ENCODE results near the gene STX11.
"Not testable (repeated sequence)": the region's sequence is repeated elsewhere in the genome, so short reads cannot be mapped to it uniquely, and the experiment has no call there.

The STX11 gene

DNA sequence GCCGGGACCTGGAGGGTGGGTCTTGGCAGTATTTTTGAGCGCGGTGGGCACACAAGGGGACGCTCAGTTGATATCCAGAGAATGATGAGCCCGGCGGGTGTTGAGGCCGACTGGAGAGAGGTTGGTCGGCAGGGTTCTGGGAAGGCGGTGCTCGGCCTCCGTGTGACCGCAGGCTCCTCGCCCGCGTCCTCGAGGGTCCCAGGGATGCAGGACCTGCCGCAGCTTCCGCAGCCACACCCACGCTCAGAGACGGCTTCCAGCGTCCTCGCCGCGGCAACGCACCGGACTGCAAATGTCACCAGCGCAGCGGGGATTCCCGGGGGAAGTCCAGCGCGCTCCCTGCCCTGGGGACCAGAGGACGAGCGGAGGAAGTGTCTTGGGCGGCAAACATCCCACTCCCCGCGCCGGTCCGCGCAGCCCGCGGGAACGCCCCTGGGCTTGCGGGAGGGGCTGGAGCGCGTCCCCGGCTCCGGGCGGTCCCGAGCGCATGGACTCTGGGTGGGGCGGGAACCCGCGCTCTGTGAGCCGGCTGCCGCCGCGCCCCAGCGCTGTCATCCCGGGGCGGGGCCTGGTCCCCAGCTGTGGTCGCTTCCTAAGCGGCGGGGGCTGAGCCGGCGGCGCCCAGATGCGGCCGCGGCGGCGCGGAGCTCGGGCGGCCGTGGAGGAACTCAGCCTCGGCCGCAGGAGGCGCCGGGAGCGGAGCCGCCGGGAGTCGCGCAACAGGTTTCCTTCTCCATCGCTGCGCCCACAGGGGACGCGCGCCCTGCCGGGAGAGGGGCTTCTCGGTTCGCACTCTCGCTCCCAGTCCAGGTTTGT is at the start of gene STX11:
TSS of gene STX11 (plus strand) at position 624 of the 816 bp plus-strand sequence. CDS start 36,111 bp downstream, outside the sequence.
- peak; percentile 99 to 100 (median 99) for DNase-seq

DNA sequence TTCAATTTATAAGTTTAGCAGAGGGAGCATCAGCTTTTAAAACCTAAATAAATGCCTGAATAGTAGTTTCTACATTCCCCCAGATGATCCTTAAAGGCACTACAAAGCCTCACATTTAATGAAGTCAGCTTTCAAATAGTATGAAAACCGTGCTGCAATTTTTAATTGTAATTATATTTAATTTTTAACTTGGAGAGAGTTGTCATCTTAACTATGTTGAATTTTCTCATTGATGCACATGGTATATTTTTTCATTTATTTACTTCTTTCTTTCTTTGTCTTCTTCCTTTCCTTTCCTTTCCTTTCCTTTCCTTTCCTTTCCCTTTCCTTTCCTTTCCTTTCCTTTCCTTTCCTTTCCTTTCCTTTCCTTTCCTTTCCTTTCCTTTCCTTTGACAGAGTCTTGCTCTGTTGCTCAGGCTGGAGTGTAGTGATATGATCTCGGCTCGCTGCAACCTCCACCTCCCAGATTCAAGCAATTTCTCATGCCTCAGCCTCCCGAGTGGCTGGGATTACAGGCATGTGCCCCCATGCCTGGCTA is 47.2 kb upstream of the STX11 start:
- no peak for DNase-seq

GRCh38 chr6:144104488-144104887 is 45.8 kb upstream of the STX11 start:
- DNase-seq, result no peak

- DNase-seq, result peak; percentile 79 to 92 (median 89)
Observed at GRCh38 chr6:144104898-144105487, 45.3 kb upstream of the STX11 start.

DNA sequence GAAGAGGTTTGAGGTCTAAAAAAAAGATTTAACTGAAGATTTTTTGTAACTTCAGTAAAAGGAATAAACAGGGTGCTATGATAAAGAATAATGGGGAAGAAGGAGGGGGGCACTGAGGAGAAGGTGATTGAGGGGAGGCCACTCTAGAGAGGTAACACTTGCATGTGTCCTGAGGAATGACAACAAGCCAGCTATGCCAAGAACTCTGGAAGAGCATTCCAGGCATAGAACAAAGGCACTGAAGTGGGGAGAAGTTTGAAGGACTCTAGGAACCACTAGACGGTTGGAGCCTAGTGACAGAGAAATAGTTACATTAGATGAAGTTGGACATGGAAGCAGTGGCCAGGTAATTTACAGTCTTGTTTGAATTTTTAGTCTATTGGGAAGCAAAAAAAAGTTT is 44.1 kb upstream of the STX11 start:
- no peak for DNase-seq

DNA sequence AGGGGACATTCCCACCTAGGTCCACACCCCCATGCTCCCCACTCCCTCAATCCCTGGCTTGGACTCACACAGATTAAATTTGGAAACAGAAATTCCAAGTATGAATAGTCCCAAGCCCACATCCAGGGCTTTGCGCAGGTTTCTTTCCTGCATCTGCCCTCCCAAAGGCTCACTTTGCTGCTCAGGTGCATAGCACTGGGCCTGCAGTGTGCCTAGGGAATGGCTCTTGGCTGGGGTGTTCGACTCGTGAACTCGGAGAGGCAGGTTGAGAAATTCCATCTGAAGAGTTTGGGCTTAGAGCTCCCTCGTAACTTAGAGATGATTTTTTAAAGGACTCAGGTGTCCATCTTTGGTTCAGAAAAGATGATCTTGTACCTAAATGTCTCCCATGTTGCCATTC is 40.1 kb upstream of the STX11 start:
- no peak for DNase-seq

DNA sequence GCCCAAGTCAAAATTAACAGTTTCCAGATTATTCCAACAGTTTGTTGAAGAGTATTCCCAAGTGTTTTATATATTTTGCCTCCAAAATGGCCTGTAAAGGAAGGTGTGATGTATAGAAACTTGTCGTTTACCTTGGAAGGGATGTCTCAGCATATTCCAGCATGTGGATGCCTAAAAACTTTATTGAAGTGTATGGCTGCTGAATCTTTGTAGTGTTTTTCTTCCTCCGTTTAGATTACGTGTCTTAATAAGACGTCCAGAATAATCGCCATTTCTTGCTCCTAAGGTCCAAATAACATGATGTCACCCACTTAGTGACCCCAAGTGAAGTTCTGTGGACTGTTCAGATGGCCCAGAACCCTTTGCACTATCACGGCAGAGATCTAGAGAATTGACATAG is 37.0 kb upstream of the STX11 start:
- no peak for DNase-seq

- no peak for DNase-seq
Observed at GRCh38 chr6:144115219-144115618, 35.1 kb upstream of the STX11 start.

DNA sequence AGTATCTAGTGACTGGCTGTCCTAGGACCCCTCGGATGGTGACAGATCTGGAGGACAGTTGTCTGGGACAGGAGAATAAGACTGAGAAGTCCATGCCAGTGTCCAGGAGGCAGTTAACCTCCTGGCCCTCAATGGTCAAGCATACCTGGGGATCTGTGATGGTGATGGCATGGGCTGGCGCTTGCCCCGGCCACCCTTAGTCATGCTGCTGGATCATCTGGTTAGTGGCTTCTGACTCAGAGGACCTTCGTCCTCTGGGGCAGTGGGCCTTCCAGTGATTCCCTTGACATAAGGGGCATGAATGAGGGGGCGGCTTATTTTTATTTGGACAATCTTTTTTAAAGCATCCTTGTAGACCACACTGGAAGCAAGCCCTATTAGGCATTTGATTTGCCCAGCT is 30.9 kb upstream of the STX11 start:
- no peak for DNase-seq

- no peak for DNase-seq
Observed at GRCh38 chr6:144122861-144123260, 27.5 kb upstream of the STX11 start.

GRCh38 chr6:144123421-144123820 is 26.9 kb upstream of the STX11 start:
- DNase-seq, result peak; percentile 8 to 41 (median 32)

- peak; percentile 5 to 54 (median 51) for DNase-seq
Observed at GRCh38 chr6:144123836-144124235, 26.5 kb upstream of the STX11 start.

DNA sequence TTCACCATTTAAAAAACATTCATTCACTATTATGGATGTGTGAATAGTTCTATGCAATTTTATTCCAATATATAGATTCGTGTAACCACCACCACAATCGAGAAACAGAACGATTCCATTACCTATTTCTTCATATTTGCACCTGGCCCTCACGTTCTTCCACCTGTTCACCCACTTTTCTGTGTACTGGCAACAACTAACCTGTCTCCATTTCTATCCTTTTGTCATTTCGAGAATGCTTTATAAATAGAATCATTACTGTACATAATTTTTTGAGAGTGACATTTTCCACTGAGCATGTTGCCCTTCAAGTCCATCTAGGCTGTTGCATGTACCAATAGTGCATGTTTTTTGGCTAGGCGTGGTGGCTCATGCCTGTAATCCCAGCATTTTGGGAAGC is 23.2 kb upstream of the STX11 start:
- DNase-seq, result no peak

GRCh38 chr6:144129469-144129868 is 20.8 kb upstream of the STX11 start:
- DNase-seq, result no peak

DNA sequence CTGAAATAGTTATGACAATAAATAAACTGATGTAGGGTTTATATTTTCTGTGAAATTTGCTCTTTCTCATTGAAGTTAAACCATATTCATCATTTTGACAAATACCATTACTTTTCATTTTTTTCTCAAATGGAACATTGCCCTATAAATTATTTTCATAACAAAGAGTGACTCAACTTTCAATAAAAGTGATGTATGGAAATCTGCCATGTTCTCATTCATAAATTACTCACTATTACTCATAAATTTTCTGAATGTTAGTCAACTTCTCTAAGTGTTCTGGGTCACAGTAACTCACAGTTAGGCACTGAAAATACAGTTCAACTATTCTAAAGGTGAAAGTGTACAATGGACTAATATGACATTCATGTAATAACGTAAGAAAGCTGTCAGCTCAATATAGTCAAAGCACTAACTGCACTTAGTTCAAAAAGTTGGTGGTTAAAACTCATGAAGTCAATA is 19.0 kb upstream of the STX11 start:
- peak; percentile 30 to 92 (median 82) for DNase-seq

DNA sequence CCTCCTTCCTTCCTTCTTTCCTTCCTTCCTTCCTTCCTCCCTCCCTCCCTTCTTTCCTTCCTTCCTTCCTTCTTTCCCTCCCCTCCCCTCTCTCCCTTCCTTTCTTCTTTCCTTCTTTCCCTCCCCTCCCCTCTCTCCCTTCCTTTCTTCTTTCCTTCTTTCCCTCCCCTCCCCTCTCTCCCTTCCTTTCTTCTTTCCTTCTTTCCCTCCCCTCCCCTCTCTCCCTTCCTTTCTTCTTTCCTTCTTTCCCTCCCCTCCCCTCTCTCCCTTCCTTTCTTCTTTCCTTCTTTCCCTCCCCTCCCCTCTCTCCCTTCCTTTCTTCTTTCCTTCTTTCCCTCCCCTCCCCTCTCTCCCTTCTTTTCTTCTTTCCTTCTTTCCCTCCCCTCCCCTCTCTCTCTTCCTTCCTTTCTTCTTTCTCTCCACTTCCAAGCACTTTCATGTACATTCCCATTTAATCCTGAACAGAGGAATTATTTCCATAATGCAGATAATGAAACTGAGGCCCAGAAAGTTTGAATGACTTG is 18.1 kb upstream of the STX11 start:
- not testable (repeated sequence) for DNase-seq

DNA sequence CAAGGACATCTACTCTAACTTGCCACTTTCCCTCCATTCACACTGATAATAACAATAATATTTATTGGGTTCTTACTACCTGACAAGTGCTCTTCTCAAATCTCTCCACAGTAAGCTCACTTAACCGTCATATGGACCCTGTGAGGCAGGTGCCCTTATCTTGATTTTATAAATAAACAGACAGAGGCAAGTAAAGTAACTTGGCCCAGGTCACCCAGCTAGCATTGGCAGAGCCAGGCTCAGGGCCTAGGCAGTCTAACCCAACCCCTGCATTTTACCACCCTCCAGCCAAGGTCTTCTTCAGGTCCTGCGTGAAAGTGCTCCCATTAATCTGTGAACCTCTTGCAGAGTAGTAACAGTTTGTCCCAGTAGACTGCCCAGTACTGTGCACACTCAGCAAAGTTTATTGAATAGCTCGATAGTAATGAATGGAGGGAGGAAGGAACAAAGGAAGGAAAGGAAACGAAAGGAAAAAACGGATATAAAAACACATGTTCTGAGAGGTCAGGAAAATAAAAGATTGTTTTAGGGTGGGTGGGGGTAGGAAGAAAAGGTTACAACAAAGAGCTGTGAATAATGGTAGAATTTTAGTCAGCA is 17.0 kb upstream of the STX11 start:
- DNase-seq, result no peak

- no peak for DNase-seq
Observed at GRCh38 chr6:144134176-144134575, 16.1 kb upstream of the STX11 start.

DNA sequence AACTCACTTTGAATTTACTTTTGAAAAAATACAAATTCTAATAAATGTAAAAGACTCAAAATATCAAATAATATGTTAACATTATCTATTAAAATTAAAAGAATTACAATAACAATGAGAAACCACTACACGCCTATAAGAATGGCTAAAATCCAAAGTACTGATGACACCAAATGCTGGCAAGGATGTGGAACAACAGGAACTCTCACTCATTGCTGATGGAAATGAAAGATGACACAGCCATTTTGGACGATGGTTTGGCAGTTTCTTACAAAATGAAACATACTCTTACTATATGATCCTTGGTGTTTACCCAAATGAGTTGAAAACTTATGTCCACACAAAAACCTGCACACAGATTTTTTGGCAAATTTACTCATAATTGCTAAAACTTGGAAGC is 15.6 kb upstream of the STX11 start:
- no peak for DNase-seq

- DNase-seq, result no peak
Observed at GRCh38 chr6:144138542-144138941, 11.8 kb upstream of the STX11 start.

DNA sequence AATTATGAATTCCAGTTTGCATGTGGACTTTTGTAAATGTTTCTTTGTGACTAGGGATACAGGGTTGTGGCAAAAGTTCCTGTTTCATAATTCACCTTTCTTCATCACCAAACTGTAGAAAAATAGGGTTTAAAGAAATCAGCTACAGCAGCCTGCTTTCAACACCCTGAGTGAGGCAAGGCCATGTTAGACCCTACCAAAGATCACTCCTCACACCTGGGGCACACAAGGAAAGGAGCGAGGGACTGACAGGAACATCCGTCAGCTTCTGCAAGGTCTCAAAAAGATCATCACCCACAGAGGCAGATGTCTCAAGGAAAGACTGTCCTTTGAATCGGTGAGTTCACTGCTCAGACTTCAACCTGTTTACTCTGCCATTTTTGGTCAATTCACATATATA is 10.5 kb upstream of the STX11 start:
- no peak for DNase-seq

DNA sequence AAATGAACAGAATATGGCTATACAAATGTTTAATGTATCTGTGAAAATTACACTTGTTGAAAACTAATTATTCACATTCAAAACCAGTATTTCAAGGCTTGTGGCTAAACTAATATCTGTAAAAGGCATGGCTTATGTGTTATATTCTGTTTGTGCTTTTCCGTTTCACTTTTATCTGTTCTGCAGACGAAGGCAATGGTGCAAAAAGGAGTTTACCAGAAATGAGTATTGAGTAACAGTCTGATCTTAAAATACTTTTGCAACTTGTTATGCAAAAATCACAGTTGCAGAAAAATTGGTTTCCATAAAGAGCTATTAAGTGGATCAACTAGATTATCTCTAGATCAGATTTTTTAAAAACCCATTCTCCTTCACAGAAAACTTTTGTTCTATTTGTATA is 9.4 kb upstream of the STX11 start:
- peak in 2 of 3 donors; percentile 24 to 56 for DNase-seq

- no peak for DNase-seq
Observed at GRCh38 chr6:144141470-144141869, 8.8 kb upstream of the STX11 start.

Measured in suppressor macrophage treated with lipopolysaccharide for 1 hour (primary cell).